ENCODE measurements around the gene IFNGR2. TPM values are rescaled to one million over a fixed set of nuclear protein-coding genes. Genes with fewer than 3 reads are reported as not detected.

IFNGR2 gene
- total and polyA plus RNA-seq, 2 experiments from 2014 or later, result 21.9 to 29.4 TPM

DNA sequence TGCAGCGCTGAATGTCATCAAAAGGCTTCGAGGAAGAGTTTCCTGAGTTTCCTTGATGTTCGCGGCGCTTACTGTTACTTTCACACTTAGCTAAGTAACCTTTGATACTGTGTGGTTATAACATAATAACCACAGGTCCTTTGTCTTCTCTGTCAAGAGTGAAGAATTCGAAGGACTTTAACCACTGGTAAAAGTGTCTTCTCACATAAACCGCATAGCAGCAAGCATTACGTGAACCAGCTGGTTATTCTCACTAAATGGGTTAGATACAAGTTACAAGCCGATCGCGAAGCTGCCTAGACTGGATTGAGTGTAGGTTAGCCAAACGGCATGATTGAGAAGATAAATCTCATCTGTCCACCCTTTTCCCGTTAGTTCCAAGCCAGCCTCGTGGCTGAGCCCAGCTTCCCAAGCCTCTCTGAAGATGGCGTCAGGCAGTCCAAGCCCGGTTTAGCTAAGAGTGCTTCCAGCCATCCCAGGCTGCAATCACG is 18.3 kb upstream of the IFNGR2 start (continued):
- TF ChIP-seq, protein P1, sequence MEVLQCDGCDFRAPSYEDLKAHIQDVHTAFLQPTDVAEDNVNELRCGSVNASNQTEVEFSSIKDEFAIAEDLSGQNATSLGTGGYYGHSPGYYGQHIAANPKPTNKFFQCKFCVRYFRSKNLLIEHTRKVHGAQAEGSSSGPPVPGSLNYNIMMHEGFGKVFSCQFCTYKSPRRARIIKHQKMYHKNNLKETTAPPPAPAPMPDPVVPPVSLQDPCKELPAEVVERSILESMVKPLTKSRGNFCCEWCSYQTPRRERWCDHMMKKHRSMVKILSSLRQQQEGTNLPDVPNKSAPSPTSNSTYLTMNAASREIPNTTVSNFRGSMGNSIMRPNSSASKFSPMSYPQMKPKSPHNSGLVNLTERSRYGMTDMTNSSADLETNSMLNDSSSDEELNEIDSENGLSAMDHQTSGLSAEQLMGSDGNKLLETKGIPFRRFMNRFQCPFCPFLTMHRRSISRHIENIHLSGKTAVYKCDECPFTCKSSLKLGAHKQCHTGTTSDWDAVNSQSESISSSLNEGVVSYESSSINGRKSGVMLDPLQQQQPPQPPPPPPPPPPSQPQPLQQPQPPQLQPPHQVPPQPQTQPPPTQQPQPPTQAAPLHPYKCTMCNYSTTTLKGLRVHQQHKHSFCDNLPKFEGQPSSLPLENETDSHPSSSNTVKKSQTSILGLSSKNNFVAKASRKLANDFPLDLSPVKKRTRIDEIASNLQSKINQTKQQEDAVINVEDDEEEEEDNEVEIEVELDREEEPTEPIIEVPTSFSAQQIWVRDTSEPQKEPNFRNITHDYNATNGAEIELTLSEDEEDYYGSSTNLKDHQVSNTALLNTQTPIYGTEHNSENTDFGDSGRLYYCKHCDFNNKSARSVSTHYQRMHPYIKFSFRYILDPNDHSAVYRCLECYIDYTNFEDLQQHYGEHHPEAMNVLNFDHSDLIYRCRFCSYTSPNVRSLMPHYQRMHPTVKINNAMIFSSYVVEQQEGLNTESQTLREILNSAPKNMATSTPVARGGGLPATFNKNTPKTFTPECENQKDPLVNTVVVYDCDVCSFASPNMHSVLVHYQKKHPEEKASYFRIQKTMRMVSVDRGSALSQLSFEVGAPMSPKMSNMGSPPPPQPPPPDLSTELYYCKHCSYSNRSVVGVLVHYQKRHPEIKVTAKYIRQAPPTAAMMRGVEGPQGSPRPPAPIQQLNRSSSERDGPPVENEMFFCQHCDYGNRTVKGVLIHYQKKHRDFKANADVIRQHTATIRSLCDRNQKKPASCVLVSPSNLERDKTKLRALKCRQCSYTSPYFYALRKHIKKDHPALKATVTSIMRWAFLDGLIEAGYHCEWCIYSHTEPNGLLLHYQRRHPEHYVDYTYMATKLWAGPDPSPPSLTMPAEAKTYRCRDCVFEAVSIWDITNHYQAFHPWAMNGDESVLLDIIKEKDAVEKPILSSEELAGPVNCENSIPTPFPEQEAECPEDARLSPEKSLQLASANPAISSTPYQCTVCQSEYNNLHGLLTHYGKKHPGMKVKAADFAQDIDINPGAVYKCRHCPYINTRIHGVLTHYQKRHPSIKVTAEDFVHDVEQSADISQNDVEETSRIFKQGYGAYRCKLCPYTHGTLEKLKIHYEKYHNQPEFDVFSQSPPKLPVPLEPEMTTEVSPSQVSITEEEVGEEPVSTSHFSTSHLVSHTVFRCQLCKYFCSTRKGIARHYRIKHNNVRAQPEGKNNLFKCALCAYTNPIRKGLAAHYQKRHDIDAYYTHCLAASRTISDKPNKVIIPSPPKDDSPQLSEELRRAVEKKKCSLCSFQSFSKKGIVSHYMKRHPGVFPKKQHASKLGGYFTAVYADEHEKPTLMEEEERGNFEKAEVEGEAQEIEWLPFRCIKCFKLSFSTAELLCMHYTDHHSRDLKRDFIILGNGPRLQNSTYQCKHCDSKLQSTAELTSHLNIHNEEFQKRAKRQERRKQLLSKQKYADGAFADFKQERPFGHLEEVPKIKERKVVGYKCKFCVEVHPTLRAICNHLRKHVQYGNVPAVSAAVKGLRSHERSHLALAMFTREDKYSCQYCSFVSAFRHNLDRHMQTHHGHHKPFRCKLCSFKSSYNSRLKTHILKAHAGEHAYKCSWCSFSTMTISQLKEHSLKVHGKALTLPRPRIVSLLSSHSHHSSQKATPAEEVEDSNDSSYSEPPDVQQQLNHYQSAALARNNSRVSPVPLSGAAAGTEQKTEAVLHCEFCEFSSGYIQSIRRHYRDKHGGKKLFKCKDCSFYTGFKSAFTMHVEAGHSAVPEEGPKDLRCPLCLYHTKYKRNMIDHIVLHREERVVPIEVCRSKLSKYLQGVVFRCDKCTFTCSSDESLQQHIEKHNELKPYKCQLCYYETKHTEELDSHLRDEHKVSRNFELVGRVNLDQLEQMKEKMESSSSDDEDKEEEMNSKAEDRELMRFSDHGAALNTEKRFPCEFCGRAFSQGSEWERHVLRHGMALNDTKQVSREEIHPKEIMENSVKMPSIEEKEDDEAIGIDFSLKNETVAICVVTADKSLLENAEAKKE (CRISPR knock-in tag; IDR thresholded peaks at IDR 0.05), result no peak
- TF ChIP-seq EZH2 (IDR thresholded peaks at IDR 0.05; ENCODE audit: low read depth, unreplicated experiment), result no peak

DNA sequence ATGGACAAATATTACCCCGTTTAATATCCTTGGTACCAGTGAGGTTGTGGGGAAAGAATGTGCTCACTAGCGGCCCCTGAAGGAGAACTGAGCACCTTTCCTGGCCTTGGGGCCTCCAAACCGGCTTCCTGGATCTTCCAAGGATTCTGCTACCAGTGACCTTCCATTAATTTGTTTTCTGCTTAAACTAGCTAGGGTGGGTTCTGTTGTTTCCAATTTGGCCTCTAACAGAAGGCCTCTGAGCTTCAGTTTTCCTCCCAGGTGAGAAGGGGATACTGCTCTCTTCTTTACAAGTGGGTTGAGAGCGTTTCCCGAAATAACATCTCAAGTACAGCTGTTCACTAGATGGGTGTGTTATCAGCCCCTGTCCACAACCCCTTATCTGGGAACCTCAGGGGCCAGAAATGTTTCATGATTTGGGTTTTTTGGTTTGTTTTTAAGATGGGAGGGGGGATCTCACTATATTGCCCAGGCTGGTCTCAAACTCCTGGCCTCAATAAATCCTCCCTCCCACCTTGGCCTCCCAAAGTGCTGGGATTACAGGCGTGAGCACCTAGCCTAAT is 16.9 kb upstream of the IFNGR2 start:
- ATAC-seq (peak; percentile 78), DNase-seq (ENCODE audit: low spot score) (peak; percentile 66)
- no peak overlapping the region for H3K4me2 ChIP-seq
- no peak overlapping the region for H3K27ac Mint-ChIP-seq
- peak overlapping the region; percentile 69; the same call in 1 of the 2 replicates for H2AFZ ChIP-seq
- no peak overlapping the region for H3K27ac ChIP-seq (ENCODE audit: low read depth)
- H3K4me1 Mint-ChIP-seq, result peaks cover 5% of the 10 kb centered on the region; the same call in 2 of the 3 replicates
- H3K4me1 ChIP-seq (ENCODE audit: insufficient read depth), result no peaks in the 10 kb centered on the region
- no peak overlapping the region for H3K4me3 ChIP-seq
- no peaks in the 10 kb centered on the region for H3K9me2 ChIP-seq (ENCODE audit: insufficient read depth)
- peaks cover 2% of the 10 kb centered on the region for H3K27me3 Mint-ChIP-seq (ENCODE audit: insufficient read depth, low read depth, poor library complexity)
- no peak overlapping the region for H3K4me3 Mint-ChIP-seq
- H3K36me3 Mint-ChIP-seq (ENCODE audit: low read depth), result no peaks in the 10 kb centered on the region
- no peak for TF ChIP-seq REST (IDR thresholded peaks at IDR 0.05; ENCODE audit: unreplicated experiment)
- TF ChIP-seq, protein P2, sequence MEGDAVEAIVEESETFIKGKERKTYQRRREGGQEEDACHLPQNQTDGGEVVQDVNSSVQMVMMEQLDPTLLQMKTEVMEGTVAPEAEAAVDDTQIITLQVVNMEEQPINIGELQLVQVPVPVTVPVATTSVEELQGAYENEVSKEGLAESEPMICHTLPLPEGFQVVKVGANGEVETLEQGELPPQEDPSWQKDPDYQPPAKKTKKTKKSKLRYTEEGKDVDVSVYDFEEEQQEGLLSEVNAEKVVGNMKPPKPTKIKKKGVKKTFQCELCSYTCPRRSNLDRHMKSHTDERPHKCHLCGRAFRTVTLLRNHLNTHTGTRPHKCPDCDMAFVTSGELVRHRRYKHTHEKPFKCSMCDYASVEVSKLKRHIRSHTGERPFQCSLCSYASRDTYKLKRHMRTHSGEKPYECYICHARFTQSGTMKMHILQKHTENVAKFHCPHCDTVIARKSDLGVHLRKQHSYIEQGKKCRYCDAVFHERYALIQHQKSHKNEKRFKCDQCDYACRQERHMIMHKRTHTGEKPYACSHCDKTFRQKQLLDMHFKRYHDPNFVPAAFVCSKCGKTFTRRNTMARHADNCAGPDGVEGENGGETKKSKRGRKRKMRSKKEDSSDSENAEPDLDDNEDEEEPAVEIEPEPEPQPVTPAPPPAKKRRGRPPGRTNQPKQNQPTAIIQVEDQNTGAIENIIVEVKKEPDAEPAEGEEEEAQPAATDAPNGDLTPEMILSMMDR (conservative IDR thresholded peaks at IDR 0.05; ENCODE audit: low read depth in 2 of 2), result peak; percentile 65 to 66
- H3K27me3 ChIP-seq (ENCODE audit: insufficient read depth), result no peaks in the 10 kb centered on the region
- H4K20me1 ChIP-seq (replicated peaks; ENCODE audit: insufficient read depth), result no peaks in the 10 kb centered on the region
- H3K79me2 ChIP-seq (replicated peaks; ENCODE audit: insufficient read depth), result no peaks in the 10 kb centered on the region
- no peaks in the 10 kb centered on the region for H3F3A ChIP-seq (replicated peaks; ENCODE audit: low read depth)
- no peaks in the 10 kb centered on the region; the same call in 2 of the 3 replicates for H3K9me3 Mint-ChIP-seq
- H3K36me3 ChIP-seq (ENCODE audit: insufficient read depth), result no peaks in the 10 kb centered on the region
